ENCODE data around the gene ALDH3B2. TPM values are rescaled to one million over a fixed set of nuclear protein-coding genes. Genes with fewer than 3 reads are reported as not detected.
"Not testable (repeated sequence)": the region's sequence is repeated elsewhere in the genome, so short reads cannot be mapped to it uniquely, and the experiment has no call there.

The ALDH3B2 gene
- total RNA-seq, 1 experiment from 2014 or later = not detected

DNA sequence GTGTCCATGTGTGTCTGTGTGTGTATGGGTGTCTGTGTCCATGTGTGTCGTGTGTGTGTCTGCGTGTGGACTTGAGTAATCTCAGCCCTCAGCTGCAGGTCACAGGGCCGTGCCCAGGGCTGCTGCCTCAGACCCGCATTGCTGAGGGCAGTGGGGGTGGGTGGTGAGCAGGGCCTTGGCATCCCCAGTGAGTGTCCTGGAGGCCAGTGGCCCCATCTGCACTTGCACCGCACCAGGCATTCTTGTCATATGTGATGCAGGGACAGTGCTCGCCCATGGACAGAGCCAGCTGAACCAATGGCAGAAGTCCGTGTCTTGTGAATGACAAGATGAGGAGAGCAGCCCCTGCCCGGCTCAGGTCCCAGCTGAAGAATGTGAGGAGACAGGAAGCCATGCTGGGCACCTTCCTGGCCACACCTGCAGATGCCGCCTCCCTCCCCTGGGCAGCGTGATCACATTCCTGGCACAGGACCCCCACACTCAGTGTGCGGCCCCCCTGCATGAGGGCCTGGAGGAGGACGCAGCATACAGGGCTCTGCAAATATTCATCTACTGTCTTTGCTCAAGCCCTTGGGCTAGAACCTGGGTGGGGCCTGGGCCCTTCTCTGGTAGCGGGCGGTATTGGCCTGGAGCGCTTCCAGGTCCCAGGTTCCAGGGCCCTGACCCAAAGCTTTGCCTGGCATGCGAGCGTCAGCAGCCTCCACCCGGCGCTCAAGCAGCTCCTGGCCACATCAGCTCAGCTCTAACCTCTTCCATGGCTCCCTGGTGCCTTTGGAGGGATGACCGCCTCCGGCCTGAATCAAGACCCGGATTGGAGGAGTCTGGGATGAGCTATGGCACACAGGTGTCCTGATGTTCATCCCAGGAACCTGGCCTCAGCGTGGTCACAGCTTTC, 3.9 kb downstream of the ALDH3B2 start:
- Histone ChIP-seq H3K4me3 (no peak overlapping the region), H3K27me3 (0 out of 2 replicates have a peak, but pooled peaks cover 4% of the 10 kb centered on the region), H3K4me1 (no peaks in the 10 kb centered on the region), H3K9me3 (replicated peaks) (no peaks in the 10 kb centered on the region), H3K36me3 (no peaks in the 10 kb centered on the region), H3K27ac (no peak overlapping the region)
- no peak for DNase-seq

DNA sequence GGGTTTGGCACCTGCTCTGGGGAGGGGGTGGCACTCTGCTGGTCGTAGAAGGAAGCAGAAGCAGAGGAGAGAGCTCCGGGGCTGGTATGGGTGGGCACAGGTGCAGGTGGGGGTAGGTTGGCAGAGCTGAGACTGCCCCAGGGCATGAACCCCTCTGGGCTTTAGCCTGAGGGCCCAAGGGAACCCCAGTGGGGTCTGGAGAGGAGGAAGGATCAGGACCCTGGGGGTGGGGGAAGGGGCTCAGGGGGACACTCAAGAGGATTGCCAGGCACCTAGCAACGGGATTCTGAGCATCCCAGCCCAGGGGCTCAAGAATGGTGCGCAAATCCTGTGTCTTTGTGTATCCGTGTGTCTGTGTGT, 6.3 kb downstream of the ALDH3B2 start:
- no peaks in the 10 kb centered on the region for H3K36me3 ChIP-seq
- no peak for DNase-seq
- no peak overlapping the region for H3K4me3 ChIP-seq
- no peaks in the 10 kb centered on the region for H3K4me1 ChIP-seq
- H3K9me3 ChIP-seq (replicated peaks) = no peaks in the 10 kb centered on the region
- no peak overlapping the region for H3K27ac ChIP-seq
- H3K27me3 ChIP-seq = no peaks in the 10 kb centered on the region

DNA sequence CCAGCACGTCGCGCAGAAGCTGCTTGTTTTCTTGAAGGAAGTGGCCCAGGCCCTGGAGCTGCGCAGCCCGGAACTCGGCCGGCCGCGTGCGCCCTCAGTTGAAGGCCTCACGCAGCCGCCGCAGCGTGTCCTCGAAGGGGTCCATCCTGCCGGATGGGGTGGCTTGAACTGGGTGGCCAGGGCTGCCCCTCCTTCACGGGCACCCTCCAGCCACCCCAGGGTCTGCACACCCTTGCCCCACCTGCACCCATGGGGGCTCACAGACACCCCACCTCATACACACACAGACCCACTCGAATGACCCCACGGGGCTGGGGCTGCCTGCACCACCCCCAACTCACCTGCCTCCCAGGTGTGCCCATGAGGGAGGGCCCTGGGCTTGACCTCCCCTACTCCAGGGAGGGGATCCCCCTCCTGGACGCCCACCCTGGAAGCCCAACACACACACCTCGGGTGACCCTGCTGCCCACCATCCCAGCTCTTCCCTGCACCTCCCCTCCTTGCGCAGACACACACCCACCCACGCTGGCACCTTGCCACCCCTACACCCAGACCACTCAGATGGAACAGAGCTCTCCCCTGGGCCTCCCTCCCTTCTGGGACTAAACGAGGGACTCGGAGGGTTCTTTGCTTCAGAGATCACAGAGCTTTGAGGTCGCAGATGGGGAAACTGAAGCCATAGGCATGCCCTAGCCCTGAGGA, 6.8 kb downstream of the ALDH3B2 start:
- Histone ChIP-seq H3K27ac (no peak overlapping the region), H3K4me3 (no peak overlapping the region), H3K9me3 (replicated peaks) (no peaks in the 10 kb centered on the region), H3K36me3 (no peaks in the 10 kb centered on the region), H3K4me1 (no peaks in the 10 kb centered on the region), H3K27me3 (no peaks in the 10 kb centered on the region)
- DNase-seq = no peak

DNA sequence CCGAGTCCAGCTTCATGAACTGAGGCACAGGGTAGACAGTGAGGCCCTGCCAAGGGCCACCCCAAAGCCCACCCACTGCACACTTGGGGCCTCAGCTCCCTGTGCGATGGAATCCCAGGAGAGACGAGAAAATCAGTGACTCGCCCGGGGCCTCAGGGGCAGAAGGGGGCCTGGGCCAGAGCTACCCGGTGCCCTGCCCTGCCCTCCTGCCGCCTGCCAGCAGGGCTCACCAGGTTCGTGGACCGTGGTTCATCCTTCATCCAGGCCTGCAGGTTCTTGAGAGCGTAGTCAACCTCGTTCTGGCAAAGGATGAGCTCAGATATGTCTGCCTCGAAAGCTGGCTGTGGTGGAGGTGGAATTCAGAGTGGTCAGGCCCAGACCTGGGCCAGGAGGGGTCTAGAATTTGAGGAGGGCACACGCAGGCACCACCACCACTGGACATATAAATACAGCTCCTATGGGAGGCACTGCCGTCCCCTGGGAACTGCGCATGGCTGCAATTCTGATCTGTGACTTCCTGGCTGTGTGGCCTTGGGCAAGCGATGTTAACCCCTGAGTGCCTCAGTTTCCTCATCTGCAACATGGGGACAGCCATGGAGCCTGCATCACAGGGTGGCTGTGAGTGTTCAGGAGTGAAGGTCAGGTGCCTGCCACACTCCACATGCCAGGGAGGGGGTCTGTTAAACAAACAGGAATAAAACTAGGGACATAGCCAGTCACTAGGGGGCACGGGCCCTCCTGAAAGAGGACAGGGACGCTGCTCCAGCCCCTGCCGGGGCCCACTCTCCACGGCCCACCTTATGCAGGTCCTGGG, 7.5 kb downstream of the ALDH3B2 start:
- Histone ChIP-seq H3K27ac (no peak overlapping the region), H3K27me3 (no peaks in the 10 kb centered on the region), H3K36me3 (no peaks in the 10 kb centered on the region), H3K4me1 (no peaks in the 10 kb centered on the region), H3K4me3 (no peak overlapping the region), H3K9me3 (replicated peaks) (no peaks in the 10 kb centered on the region)
- DNase-seq = no peak

DNA sequence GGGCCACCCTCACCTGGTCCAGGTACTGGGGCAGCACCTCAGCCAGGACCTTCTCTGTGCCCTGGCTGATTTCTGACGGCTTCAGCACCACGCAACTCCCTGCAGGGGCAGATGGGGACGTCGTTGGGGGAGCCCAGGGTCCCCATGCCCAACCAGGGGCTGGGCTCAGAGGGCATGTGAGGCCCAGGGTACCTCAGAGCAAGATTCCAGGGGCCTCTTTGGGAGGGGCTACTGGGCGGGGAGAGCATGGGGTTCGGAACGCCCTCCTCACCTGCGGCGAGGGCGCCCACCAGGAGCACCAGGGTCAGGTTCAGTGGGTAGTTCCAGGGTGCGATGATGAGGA, 8.1 kb downstream of the ALDH3B2 start:
- DNase-seq = no peak
- no peak overlapping the region for H3K27ac ChIP-seq
- no peak overlapping the region for H3K4me3 ChIP-seq
- H3K27me3 ChIP-seq = no peaks in the 10 kb centered on the region
- H3K36me3 ChIP-seq = no peaks in the 10 kb centered on the region
- H3K4me1 ChIP-seq = no peaks in the 10 kb centered on the region
- no peaks in the 10 kb centered on the region for H3K9me3 ChIP-seq (replicated peaks)

DNA sequence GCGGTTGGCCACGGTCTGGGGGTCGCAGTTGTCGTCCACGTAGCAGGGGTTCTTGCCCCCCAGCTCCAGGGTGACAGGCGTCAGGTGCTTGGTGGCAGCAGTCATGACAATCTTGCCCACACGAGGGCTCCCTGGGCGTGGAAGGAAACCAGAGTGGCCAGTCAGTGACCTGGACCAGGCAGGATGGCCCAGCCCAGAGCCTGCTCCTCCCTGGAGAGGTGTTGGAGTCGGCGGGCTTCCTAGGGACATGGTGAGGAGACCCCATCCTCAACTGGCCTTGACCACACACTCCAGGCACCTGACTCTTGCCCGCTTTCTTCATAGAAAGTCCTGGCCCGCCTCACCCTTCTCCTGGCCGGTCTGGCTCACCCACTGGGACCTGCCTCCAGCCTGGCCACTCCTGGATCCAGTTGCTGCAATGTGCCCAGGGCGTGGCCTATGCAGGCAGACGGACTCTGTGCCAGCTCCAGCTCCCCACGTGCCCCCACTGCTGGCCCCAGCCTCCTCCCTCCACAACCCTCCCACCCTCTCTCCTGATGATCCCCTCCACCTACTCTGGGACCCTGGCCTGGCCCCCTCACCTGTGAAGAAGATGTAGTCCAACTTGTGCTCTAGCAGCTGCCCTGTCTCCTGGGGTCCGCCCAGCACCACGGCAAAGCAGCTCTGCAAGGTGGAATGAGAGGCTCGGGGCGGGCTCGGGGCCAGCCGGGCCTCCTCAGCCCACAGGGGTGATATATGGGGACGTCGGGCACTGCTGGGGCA, 8.7 kb downstream of the ALDH3B2 start:
- no peaks in the 10 kb centered on the region for H3K36me3 ChIP-seq
- H3K27me3 ChIP-seq = no peaks in the 10 kb centered on the region
- H3K27ac ChIP-seq = no peak overlapping the region
- H3K9me3 ChIP-seq (replicated peaks) = no peaks in the 10 kb centered on the region
- DNase-seq = no peak
- no peak overlapping the region for H3K4me3 ChIP-seq
- no peaks in the 10 kb centered on the region for H3K4me1 ChIP-seq

DNA sequence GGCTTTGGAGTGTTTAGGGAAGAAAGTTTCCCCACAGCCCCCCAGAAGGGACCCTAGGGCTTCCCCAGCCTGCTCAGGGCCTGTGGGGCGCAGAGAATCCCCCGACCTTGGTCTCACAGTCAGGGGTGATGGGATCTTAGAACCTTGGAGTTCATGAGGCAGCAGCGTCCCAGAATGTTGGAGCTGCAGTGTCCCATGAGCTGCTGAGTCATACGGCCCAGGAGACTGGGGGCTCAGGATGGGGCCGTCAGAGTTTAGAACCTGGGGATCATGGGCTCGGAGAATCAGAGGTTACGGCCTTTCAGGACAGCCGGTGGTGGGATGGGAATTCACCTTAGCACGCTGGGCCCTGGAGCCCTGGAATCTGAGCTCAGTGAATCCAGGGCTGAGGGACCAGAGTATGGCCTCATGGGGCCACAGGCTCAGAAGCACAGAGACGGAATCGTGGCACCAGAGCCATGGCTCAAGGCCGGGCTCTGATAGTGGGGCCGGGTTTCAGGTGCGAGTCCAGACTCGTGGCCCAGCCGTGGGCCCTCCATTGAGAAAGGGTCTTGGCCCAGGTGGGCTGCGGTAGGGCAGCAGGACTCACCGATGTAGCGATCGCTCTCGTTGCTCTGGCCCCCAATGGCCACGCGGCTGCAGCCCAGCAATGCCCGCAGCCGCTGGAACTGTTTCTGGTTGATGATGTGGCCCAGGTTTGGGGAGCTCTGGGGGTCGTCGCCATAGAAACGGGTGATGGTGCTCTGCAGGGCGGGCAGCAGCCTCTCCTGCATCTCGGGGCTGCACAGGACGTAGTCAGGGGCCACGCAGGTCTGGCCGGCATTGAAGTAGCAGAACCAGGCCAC, 9.5 kb downstream of the ALDH3B2 start:
- no peak for DNase-seq
- no peak overlapping the region for H3K4me3 ChIP-seq
- no peaks in the 10 kb centered on the region for H3K36me3 ChIP-seq
- H3K27ac ChIP-seq = no peak overlapping the region
- no peaks in the 10 kb centered on the region for H3K9me3 ChIP-seq (replicated peaks)
- H3K27me3 ChIP-seq = no peaks in the 10 kb centered on the region
- H3K4me1 ChIP-seq = no peaks in the 10 kb centered on the region

DNA sequence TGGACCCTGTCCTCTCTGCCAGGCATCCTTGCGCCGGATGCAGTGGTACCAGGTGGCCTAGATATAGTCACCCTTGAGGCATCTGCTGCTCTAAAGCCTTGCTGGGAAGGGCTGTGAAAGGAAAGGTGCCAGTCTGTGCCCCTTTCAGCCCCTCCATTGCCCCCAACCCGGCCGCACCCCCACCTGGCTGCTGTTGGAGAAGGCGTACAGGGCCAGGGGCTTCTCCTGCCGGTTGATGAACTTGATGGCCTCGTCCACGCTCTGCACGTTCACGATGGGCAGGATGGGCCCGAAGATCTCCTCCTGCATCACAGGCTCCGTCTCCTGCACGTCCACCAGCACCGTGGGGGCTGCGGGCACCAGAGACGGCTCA, 10.2 kb downstream of the ALDH3B2 start:
- Histone ChIP-seq H3K9me3 (replicated peaks) (no peaks in the 10 kb centered on the region), H3K27me3 (no peaks in the 10 kb centered on the region), H3K27ac (no peak overlapping the region), H3K4me3 (no peak overlapping the region), H3K4me1 (peaks cover 1% of the 10 kb centered on the region), H3K36me3 (no peaks in the 10 kb centered on the region)
- DNase-seq = no peak

DNA sequence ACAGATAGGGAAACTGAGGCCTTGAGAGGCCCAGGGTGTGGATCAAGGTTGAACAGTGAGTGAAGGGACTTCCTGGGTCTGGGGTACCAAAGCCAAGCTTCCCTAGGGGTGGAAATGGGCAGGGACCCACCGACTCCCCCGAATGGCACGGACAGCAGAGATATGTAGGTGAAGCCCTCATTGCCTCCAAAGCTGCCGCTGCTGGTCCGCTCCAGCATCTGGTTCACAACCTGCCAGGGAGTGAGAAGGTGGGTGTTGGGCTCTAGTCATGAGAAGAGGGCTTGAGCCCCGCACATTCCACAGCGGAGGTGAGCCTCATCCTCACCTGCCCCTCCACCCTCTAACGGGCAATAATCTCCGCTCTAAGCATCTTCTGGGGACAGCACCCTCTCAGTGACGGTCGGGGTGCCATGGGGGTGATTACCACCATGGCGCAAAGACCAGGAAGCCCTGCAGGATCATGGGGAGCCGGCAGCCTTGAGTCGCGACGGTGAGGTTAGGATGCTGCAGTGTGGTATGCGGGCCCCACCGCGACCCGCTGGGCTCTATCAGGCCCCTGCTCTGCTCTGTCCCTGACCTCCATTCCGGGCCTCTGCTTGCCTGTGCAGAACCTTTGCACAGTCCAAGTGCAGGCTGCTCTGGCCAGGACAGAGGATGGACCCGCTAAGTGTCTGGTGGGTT, 10.8 kb downstream of the ALDH3B2 start:
- H3K4me1 ChIP-seq = peaks cover 6% of the 10 kb centered on the region
- H3K9me3 ChIP-seq (replicated peaks) = no peaks in the 10 kb centered on the region
- DNase-seq = no peak
- no peaks in the 10 kb centered on the region for H3K36me3 ChIP-seq
- no peaks in the 10 kb centered on the region for H3K27me3 ChIP-seq
- H3K4me3 ChIP-seq = no peak overlapping the region
- no peak overlapping the region for H3K27ac ChIP-seq

DNA sequence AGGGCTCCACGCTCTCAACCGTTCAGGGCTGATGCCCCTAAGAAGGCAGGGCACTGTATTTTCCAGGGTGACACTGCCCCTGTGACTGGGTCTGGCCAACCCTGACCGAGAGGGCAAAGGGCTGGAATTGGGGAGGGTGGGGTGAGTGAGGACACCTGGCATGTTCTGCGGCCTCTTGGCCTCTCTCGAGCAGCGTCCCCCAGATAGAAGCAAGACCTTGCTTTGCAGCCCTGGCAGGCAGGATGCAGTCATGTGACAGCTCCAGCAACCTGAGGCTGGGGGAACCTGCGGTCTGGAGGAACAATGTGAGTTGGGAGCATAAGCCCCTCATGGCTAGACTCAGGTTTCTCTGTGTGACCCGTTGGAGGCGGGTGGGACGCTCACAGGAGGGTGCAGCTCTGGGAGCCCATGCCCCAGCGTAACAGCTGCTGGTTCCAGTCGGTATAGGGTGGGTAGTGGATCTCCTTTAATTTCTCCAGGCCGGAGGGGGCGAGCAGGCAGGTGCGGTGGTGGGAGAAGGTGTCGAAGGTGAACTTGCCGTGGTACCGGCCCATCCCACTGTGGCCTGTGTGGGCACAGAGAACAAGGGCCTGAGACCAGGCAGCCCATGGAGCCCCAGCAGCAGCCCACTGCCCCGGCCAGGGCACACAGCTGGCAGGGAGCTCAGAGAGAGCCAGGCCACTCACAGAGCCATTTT, 11.4 kb downstream of the ALDH3B2 start:
- no peak overlapping the region for H3K27ac ChIP-seq
- no peaks in the 10 kb centered on the region for H3K27me3 ChIP-seq
- DNase-seq = no peak
- no peaks in the 10 kb centered on the region for H3K9me3 ChIP-seq (replicated peaks)
- H3K4me1 ChIP-seq = peaks cover 7% of the 10 kb centered on the region
- H3K36me3 ChIP-seq = no peaks in the 10 kb centered on the region
- H3K4me3 ChIP-seq = no peak overlapping the region

DNA sequence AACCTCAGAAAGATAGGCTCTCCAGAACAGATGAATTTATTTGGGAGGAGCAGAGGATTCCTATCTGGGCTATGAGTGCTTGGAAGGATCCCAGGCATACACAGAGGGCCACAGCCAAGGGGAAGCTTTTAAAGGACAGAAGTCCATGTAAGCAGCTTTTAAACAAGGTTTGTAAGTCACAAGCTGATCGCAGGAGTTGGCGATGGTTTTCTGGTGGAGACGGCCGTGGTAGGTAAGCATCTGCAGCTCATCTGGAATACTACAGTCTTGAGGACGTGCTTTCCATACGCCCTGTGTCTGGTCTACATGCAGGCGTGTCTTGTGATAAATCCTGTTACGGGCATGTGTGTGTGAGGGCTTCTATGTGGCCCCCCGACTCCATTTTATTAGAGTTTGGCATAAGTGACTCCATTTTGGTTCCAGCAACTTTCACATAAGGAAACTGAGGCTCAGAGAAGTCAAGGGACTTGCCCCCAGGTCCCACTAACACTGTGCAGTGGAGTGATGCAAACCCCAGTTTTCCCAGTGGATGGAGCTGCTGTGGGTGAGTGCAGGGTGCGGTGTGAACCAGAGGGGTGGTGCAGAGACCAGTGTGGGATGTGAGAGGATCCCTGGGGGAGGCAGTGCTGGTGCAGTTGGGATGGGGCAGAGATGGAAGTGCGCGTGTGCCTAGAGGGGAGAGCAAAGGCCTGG, 12.1 kb downstream of the ALDH3B2 start:
- no peak overlapping the region for H3K4me3 ChIP-seq
- H3K4me1 ChIP-seq = peaks cover 7% of the 10 kb centered on the region
- no peak for DNase-seq
- H3K36me3 ChIP-seq = no peaks in the 10 kb centered on the region
- H3K27me3 ChIP-seq = no peaks in the 10 kb centered on the region
- 0 out of 2 replicates have a peak, but pooled peaks cover 4% of the 10 kb centered on the region for H3K9me3 ChIP-seq (replicated peaks)
- H3K27ac ChIP-seq = no peak overlapping the region

DNA sequence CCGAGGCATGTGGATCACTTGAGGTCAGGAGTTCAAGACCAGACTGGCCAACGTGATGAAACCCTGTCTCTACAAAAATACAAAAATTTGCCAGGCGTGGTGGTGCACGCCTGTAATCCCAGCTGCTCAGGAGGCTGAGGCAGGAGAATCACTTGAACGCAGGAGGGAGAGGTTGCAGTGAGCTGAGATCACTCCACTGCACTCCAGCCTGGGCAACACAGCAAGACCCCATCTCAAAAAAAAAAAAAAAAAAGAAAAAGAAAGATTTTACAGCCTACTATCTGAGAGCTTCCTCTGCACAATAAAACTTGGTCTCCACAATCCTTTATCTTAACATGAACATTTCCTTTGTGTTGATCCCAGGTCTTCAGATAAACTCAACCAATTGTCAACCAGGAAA, 13.7 kb downstream of the ALDH3B2 start:
- not testable (repeated sequence) for DNase-seq; H3K4me3 ChIP-seq; H3K9me3 ChIP-seq (replicated peaks); H3K27me3 ChIP-seq; H3K36me3 ChIP-seq; H3K4me1 ChIP-seq; H3K27ac ChIP-seq

All from SJCRH30 (cell line).